Measurements from ENCODE around the gene ZFAND6. TPM values are rescaled to one million over a fixed set of nuclear protein-coding genes. Genes with fewer than 3 reads are reported as not detected.

Gene ZFAND6
- total RNA-seq, 1 donor from 2014 or later = 164 TPM

GRCh38 chr15:80070840-80071239 is 11.4 kb downstream of the ZFAND6 start:
- Histone ChIP-seq H3K4me1 (ENCODE audit: control insufficient read depth in 3 of 3, insufficient read depth in 3 of 3, low read length in 3 of 3) (peaks cover 0 to 12% (median 0%) of the 10 kb centered on the region in 3 donors), H3K27me3 (ENCODE audit: control insufficient read depth in 3 of 3, insufficient read depth in 3 of 3, low read length in 3 of 3) (no peaks in the 10 kb centered on the region), H3K36me3 (ENCODE audit: control insufficient read depth in 3 of 3, insufficient read depth in 3 of 3, low read length in 3 of 3) (no peaks in the 10 kb centered on the region), H3K9me3 (ENCODE audit: control insufficient read depth in 3 of 3, low read length in 3 of 3) (no peaks in the 10 kb centered on the region), H3K27ac (ENCODE audit: low read depth, low read length) (no peak overlapping the region), H3K4me3 (ENCODE audit: low read length in 3 of 3) (no peak overlapping the region), H3K9ac (ENCODE audit: low read depth in 1 of 3, low read length in 3 of 3) (no peak overlapping the region)

DNA sequence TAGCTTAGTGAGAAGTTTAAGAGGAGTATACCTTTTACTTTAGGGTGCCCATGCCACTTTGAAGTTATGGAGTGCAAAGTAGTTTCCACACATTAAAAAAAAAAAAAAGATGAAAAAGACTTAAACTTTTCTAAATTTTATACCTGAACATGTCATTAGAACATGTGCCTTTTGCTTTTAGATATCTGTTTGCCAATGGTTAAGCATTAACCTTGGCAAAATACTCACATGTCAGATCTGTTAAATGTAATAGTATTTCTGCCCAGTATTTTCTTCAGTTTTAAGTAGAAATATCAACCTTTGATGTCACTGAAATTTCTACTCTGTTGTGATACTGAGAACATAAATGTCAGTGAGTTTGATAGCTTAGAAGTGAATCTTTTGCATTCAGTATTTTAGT is 12.2 kb downstream of the ZFAND6 start:
- Histone ChIP-seq H3K9ac (ENCODE audit: low read depth in 1 of 3, low read length in 3 of 3) (peak overlapping the region; percentile 11 to 79 (median 34)), H3K27ac (ENCODE audit: low read depth, low read length) (no peak overlapping the region), H3K4me3 (ENCODE audit: low read length in 3 of 3) (peak overlapping the region in 2 of 3 donors; percentile 68 to 91), H3K9me3 (ENCODE audit: control insufficient read depth in 3 of 3, low read length in 3 of 3) (no peaks in the 10 kb centered on the region), H3K4me1 (ENCODE audit: control insufficient read depth in 3 of 3, insufficient read depth in 3 of 3, low read length in 3 of 3) (peaks cover 0 to 12% (median 0%) of the 10 kb centered on the region in 3 donors), H3K27me3 (ENCODE audit: control insufficient read depth in 3 of 3, insufficient read depth in 3 of 3, low read length in 3 of 3) (no peaks in the 10 kb centered on the region), H3K36me3 (ENCODE audit: control insufficient read depth in 3 of 3, insufficient read depth in 3 of 3, low read length in 3 of 3) (no peaks in the 10 kb centered on the region)

DNA sequence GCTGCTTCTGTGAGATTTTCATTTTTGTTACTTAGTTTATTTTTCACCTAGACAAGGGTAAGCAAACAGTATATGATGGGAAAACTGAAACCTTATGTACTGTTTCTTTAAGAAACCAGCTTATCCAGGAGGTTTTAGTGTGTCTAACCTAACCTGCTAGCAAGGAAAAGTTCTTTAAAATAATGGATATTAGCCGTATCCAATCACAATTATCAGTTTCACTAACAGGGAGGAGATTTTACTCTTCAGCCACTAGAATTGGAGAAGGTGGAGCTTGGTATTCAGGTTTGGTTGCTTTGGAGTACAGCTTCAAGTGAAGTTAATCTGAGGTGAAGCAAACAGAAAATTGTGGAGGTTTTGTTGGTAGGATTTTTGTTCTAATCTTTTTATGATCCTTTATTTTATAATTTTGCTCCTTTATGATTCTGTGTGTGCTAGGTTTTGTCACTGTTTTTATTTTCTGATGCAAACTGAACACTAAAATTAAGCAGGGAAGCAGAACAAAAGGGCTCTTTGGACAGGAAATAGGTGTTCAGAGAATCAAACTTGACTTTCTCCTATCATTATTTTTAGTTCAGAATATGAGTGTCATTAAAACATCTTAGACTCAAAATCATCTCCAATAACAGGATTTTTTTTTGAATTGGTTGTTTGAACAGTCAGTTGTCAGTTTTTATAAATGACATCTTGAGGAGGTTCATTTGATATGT is 13.0 kb downstream of the ZFAND6 start:
- Histone ChIP-seq H3K4me3 (ENCODE audit: low read length in 3 of 3) (peak overlapping the region; percentile 49 to 91 (median 68)), H3K4me1 (ENCODE audit: control insufficient read depth in 3 of 3, insufficient read depth in 3 of 3, low read length in 3 of 3) (peaks cover 0 to 12% (median 3%) of the 10 kb centered on the region in 3 donors), H3K36me3 (ENCODE audit: control insufficient read depth in 3 of 3, insufficient read depth in 3 of 3, low read length in 3 of 3) (no peaks in the 10 kb centered on the region), H3K9me3 (ENCODE audit: control insufficient read depth in 3 of 3, low read length in 3 of 3) (no peaks in the 10 kb centered on the region), H3K27me3 (ENCODE audit: control insufficient read depth in 3 of 3, insufficient read depth in 3 of 3, low read length in 3 of 3) (no peaks in the 10 kb centered on the region), H3K27ac (ENCODE audit: low read depth, low read length) (no peak overlapping the region), H3K9ac (ENCODE audit: low read depth in 1 of 3, low read length in 3 of 3) (peak overlapping the region; percentile 41 to 79 (median 60))

DNA sequence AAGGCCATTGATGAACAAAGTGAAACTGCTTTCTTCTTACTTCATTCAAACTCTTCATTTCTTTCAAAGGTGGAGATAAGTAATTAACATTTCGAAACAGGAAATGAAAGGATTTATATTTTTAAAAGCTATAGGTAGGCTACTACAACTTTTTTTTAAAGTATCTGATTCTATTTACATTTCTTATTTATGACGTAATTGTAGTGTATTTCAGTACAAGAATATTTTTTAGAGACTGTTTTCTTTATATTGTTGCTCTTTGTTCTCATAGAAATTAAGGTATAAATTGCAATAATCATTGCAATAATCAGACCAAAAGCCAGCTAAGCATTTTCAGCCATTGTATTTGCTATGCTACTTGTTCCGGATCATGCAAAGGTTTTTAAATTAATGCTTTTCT is 13.7 kb downstream of the ZFAND6 start:
- Histone ChIP-seq H3K4me1 (ENCODE audit: control insufficient read depth in 3 of 3, insufficient read depth in 3 of 3, low read length in 3 of 3) (peaks cover 0 to 12% (median 3%) of the 10 kb centered on the region in 3 donors), H3K36me3 (ENCODE audit: control insufficient read depth in 3 of 3, insufficient read depth in 3 of 3, low read length in 3 of 3) (no peaks in the 10 kb centered on the region), H3K27ac (ENCODE audit: low read depth, low read length) (no peak overlapping the region), H3K9me3 (ENCODE audit: control insufficient read depth in 3 of 3, low read length in 3 of 3) (no peaks in the 10 kb centered on the region), H3K27me3 (ENCODE audit: control insufficient read depth in 3 of 3, insufficient read depth in 3 of 3, low read length in 3 of 3) (no peaks in the 10 kb centered on the region), H3K4me3 (ENCODE audit: low read length in 3 of 3) (no peak overlapping the region), H3K9ac (ENCODE audit: low read depth in 1 of 3, low read length in 3 of 3) (peak overlapping the region; percentile 41 to 79 (median 60))

GRCh38 chr15:80076321-80077318 is 17.1 kb downstream of the ZFAND6 start:
- Histone ChIP-seq H3K27ac (ENCODE audit: low read depth, low read length) (peak overlapping the region; percentile 20), H3K9me3 (ENCODE audit: control insufficient read depth in 3 of 3, low read length in 3 of 3) (no peaks in the 10 kb centered on the region), H3K36me3 (ENCODE audit: control insufficient read depth in 3 of 3, insufficient read depth in 3 of 3, low read length in 3 of 3) (no peaks in the 10 kb centered on the region), H3K27me3 (ENCODE audit: control insufficient read depth in 3 of 3, insufficient read depth in 3 of 3, low read length in 3 of 3) (no peaks in the 10 kb centered on the region), H3K4me1 (ENCODE audit: control insufficient read depth in 3 of 3, insufficient read depth in 3 of 3, low read length in 3 of 3) (peaks cover 3 to 10% (median 4%) of the 10 kb centered on the region in 3 donors), H3K9ac (ENCODE audit: low read depth in 1 of 3, low read length in 3 of 3) (no peak overlapping the region), H3K4me3 (ENCODE audit: low read length in 3 of 3) (no peak overlapping the region)

- Histone ChIP-seq H3K36me3 (ENCODE audit: control insufficient read depth in 3 of 3, insufficient read depth in 3 of 3, low read length in 3 of 3) (no peaks in the 10 kb centered on the region), H3K4me1 (ENCODE audit: control insufficient read depth in 3 of 3, insufficient read depth in 3 of 3, low read length in 3 of 3) (peaks cover 0 to 4% (median 3%) of the 10 kb centered on the region in 3 donors), H3K27me3 (ENCODE audit: control insufficient read depth in 3 of 3, insufficient read depth in 3 of 3, low read length in 3 of 3) (no peaks in the 10 kb centered on the region), H3K4me3 (ENCODE audit: low read length in 3 of 3) (no peak overlapping the region), H3K9me3 (ENCODE audit: control insufficient read depth in 3 of 3, low read length in 3 of 3) (no peaks in the 10 kb centered on the region), H3K9ac (ENCODE audit: low read depth in 1 of 3, low read length in 3 of 3) (no peak overlapping the region), H3K27ac (ENCODE audit: low read depth, low read length) (no peak overlapping the region)
Observed at GRCh38 chr15:80081390-80081789, 21.9 kb downstream of the ZFAND6 start.

DNA sequence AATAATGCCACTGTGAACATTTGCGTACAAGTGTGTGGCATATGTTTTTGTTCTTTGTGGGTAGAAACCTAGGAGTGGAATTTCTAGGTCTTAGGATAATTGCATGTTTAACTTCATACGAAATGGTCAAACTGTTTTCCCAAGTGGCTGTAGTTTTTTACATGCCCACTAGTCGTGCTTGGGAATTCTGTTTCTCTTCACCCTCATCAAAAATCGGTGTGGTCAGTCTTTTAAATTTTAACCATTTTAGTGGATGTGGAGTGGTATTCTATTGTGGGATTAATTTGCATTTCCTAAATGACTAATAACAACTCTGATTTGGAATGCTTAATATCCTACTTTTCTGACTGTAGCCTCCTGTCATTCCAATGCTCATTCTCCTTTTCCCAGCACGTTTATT is 27.6 kb downstream of the ZFAND6 start:
- H3K4me1 ChIP-seq (ENCODE audit: control insufficient read depth in 3 of 3, insufficient read depth in 3 of 3, low read length in 3 of 3) = no peaks in the 10 kb centered on the region

GRCh38 chr15:80090041-80090440 is 30.6 kb downstream of the ZFAND6 start:
- Histone ChIP-seq H3K9ac (ENCODE audit: low read depth in 1 of 3, low read length in 3 of 3) (no peak overlapping the region), H3K27ac (ENCODE audit: low read depth, low read length) (no peak overlapping the region), H3K36me3 (ENCODE audit: control insufficient read depth in 3 of 3, insufficient read depth in 3 of 3, low read length in 3 of 3) (peaks cover 0 to 3% (median 0%) of the 10 kb centered on the region in 3 donors), H3K4me1 (ENCODE audit: control insufficient read depth in 3 of 3, insufficient read depth in 3 of 3, low read length in 3 of 3) (peaks cover 2 to 5% (median 3%) of the 10 kb centered on the region in 3 donors), H3K27me3 (ENCODE audit: control insufficient read depth in 3 of 3, insufficient read depth in 3 of 3, low read length in 3 of 3) (no peaks in the 10 kb centered on the region), H3K9me3 (ENCODE audit: control insufficient read depth in 3 of 3, low read length in 3 of 3) (no peaks in the 10 kb centered on the region), H3K4me3 (ENCODE audit: low read length in 3 of 3) (no peak overlapping the region)

More for the DNA sequence above, 27.6 kb downstream of the ZFAND6 start:
- Histone ChIP-seq H3K9me3 (ENCODE audit: control insufficient read depth in 3 of 3, low read length in 3 of 3) (no peaks in the 10 kb centered on the region), H3K9ac (ENCODE audit: low read depth in 1 of 3, low read length in 3 of 3) (no peak overlapping the region), H3K27ac (ENCODE audit: low read depth, low read length) (no peak overlapping the region), H3K36me3 (ENCODE audit: control insufficient read depth in 3 of 3, insufficient read depth in 3 of 3, low read length in 3 of 3) (peaks cover 0 to 3% (median 0%) of the 10 kb centered on the region in 3 donors), H3K27me3 (ENCODE audit: control insufficient read depth in 3 of 3, insufficient read depth in 3 of 3, low read length in 3 of 3) (no peaks in the 10 kb centered on the region), H3K4me3 (ENCODE audit: low read length in 3 of 3) (no peak overlapping the region)

DNA sequence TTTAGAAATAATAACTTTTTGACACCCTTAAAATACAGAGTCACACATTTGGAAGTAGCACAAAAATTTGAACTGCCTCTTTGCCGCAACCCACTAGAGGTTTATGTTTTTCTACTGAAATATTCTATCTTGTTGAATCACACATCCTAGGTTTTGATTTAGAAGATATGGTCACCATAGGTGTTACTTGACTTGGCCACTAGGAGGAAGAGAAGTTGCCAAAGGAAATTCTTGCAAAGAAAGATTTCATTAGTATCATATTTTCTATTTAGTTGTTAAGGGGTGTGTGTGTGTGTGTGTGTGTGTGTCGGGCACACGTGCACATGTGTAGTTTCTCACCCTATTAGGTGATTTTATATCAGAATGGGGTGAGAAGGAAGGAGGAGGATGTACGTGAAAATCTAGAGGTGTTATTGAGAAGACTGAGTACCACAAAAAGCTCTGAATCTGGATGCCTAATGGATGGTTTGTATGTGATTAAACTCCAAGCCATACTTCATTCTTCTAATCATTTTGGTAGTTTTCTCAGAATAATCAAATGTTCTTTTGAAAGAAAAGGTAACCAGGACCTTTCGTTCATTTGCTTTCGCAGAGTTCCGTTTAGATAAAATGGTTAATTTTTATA is 31.5 kb downstream of the ZFAND6 start:
- no peak overlapping the region for H3K4me3 ChIP-seq (ENCODE audit: low read length in 3 of 3)
- H3K36me3 ChIP-seq (ENCODE audit: control insufficient read depth in 3 of 3, insufficient read depth in 3 of 3, low read length in 3 of 3) = peaks cover 0 to 3% (median 0%) of the 10 kb centered on the region in 3 donors
- no peak overlapping the region for H3K27ac ChIP-seq (ENCODE audit: low read depth, low read length)
- no peak overlapping the region for H3K9ac ChIP-seq (ENCODE audit: low read depth in 1 of 3, low read length in 3 of 3)
- H3K27me3 ChIP-seq (ENCODE audit: control insufficient read depth in 3 of 3, insufficient read depth in 3 of 3, low read length in 3 of 3) = no peaks in the 10 kb centered on the region
- peaks cover 7 to 11% (median 9%) of the 10 kb centered on the region in 3 donors for H3K4me1 ChIP-seq (ENCODE audit: control insufficient read depth in 3 of 3, insufficient read depth in 3 of 3, low read length in 3 of 3)
- H3K9me3 ChIP-seq (ENCODE audit: control insufficient read depth in 3 of 3, low read length in 3 of 3) = no peaks in the 10 kb centered on the region
